Vagina (tissue), 2 donors: Measurements from ENCODE around the gene UCHL5. TPM values are rescaled to one million over a fixed set of nuclear protein-coding genes. Genes with fewer than 3 reads are reported as not detected.
A peak's percentile ranks its signal among the peaks of the same experiment; 100 is the strongest.
"Not testable (repeated sequence)": the region's sequence is repeated elsewhere in the genome, so short reads cannot be mapped to it uniquely, and the experiment has no call there.

Experiments used
- DNase-seq, 2 donors: peaks; one replicate each; pipeline ENCODE4 v3.0.0-alpha.2; 2017; ENCODE audit errors: extremely low spot score in 2 of 2
- H3K27ac ChIP-seq: fragments of 200-600 bp; sonication (generic); one replicate; pipeline ENCODE4 v1.5.1; 2019
- H3K27me3 ChIP-seq: fragments of 200-600 bp; sonication (generic); one replicate; pipeline ENCODE4 v1.5.1; 2019
- H3K36me3 ChIP-seq, 2 donors: fragments of 200-600 bp; sonication (generic); one replicate each; pipeline ENCODE4 v1.5.1; 2017 to 2019
- H3K4me1 ChIP-seq: fragments of 200-600 bp; sonication (generic); one replicate; pipeline ENCODE4 v1.5.1; 2019
- H3K4me3 ChIP-seq, 2 donors: fragments of 200-600 bp; sonication (generic); 1 replicate in 1 of 2; 2 replicates in 1 of 2; pipeline ENCODE4 v1.5.1; 2016 to 2019
- H3K9me3 ChIP-seq: fragments of 200-600 bp; sonication (generic); one replicate; pipeline ENCODE4 v1.5.1; 2019
- CTCF ChIP-seq, 3 experiments: fragments of 450-650 bp in 2 of 3; fragments of 200-600 bp in 1 of 3; sonication (generic) in 1 of 3; IDR thresholded peaks; one replicate each; pipeline ENCODE4 v1.5.1; 2017 to 2019; ENCODE audit warnings: antibody characterized with exemption in 3 of 3, mild to moderate bottlenecking in 2 of 3, moderate library complexity in 2 of 3
- POLR2A ChIP-seq, 2 donors: fragments of 450-650 bp; IDR thresholded peaks; one replicate each; pipeline ENCODE4 v1.6.1; 2017; ENCODE audit warnings: antibody characterized with exemption in 2 of 2, mild to moderate bottlenecking in 2 of 2, moderate library complexity in 2 of 2
- POLR2AphosphoS5 ChIP-seq, 2 donors: sonication (generic); formaldehyde crosslinking; IDR thresholded peaks; one replicate each; pipeline ENCODE4 v1.9.0; 2017; ENCODE audit warnings: antibody characterized with exemption in 2 of 2, mild to moderate bottlenecking in 2 of 2, low read depth in 1 of 2; ENCODE audit not compliant: insufficient read depth in 1 of 2
- intact Hi-C: fragments of 100-400 bp; cut with DNase I; formaldehyde crosslinking; loops from one replicate; pipeline ENCODE4 v1.15.1; 2023
- total RNA-seq: library from RNA; depleted of rRNA; stranded (reverse); fragments of >200 nt; gene quantifications from one replicate; pipeline ENCODE4 v1.2.3, GENCODE V29; 2016

Gene UCHL5
- total RNA-seq, 1 donor from 2014 or later = 17.4 TPM

- Histone ChIP-seq H3K9me3 (no peaks in the 10 kb centered on the region), H3K27ac (peak overlapping the region; percentile 94), H3K4me1 (peaks cover 55% of the 10 kb centered on the region), H3K4me3 (peak overlapping the region; percentile 73 to 90), H3K36me3 (no peaks in the 10 kb centered on the region), H3K27me3 (no peaks in the 10 kb centered on the region)
- TF ChIP-seq CTCF (IDR thresholded peaks at IDR 0.05) = no peak
- no peak for TF ChIP-seq POLR2A (IDR thresholded peaks at IDR 0.05)
- TF ChIP-seq POLR2AphosphoS5 (IDR thresholded peaks at IDR 0.05; ENCODE audit: insufficient read depth in 1 of 2, low read depth in 1 of 2) = no peak
- intact Hi-C loops = loop anchor here (5.0 kb wide), 1 partner anchor 42 kb away; no protein-coding TSS in a partner anchor
- no peak for DNase-seq
These were observed 899 bp upstream of the UCHL5 start for GRCh38 chr1:193060115-193060403.

- DNase-seq = peak in 1 of 2 donors; percentile 91
- H3K4me3 ChIP-seq = peak overlapping the region; percentile 73 to 90
- intact Hi-C loops = loop anchor here (2.0 kb wide), 1 partner anchor 64 kb away; the partner anchor contains the start of gene CDC73
These were observed 455 bp downstream of the UCHL5 start for GRCh38 chr1:193058529-193059281.

GRCh38 chr1:193054169-193054675 lies 4.9 kb downstream of the UCHL5 start:
- intact Hi-C loops = no loop called here
- no peaks in the 10 kb centered on the region for H3K9me3 ChIP-seq
- no peak for TF ChIP-seq POLR2AphosphoS5 (IDR thresholded peaks at IDR 0.05; ENCODE audit: insufficient read depth in 1 of 2, low read depth in 1 of 2)
- TF ChIP-seq CTCF (IDR thresholded peaks at IDR 0.05) = no peak
- no peak for TF ChIP-seq POLR2A (IDR thresholded peaks at IDR 0.05)
- H3K4me3 ChIP-seq = no peak overlapping the region
- peaks cover 21% of the 10 kb centered on the region for H3K4me1 ChIP-seq
- no peaks in the 10 kb centered on the region for H3K27me3 ChIP-seq
- peaks cover 0 to 14% of the 10 kb centered on the region in 2 donors for H3K36me3 ChIP-seq
- no peak overlapping the region for H3K27ac ChIP-seq
- DNase-seq = no peak

More at GRCh38 chr1:193058529-193059281, 455 bp downstream of the UCHL5 start:
- TF ChIP-seq POLR2A (IDR thresholded peaks at IDR 0.05) (no peak), CTCF (IDR thresholded peaks at IDR 0.05) (no peak), POLR2AphosphoS5 (IDR thresholded peaks at IDR 0.05; ENCODE audit: insufficient read depth in 1 of 2, low read depth in 1 of 2) (no peak)
- Histone ChIP-seq H3K4me1 (peaks cover 47% of the 10 kb centered on the region), H3K27me3 (no peaks in the 10 kb centered on the region), H3K27ac (peak overlapping the region; percentile 94), H3K9me3 (no peaks in the 10 kb centered on the region), H3K36me3 (no peaks in the 10 kb centered on the region)

GRCh38 chr1:193048913-193049312 lies 10.2 kb downstream of the UCHL5 start:
- intact Hi-C loops, H3K4me1 ChIP-seq, H3K9me3 ChIP-seq, DNase-seq, H3K4me3 ChIP-seq, H3K27me3 ChIP-seq: not testable (repeated sequence)
- H3K27ac ChIP-seq = peak overlapping the region; percentile 47
- peaks cover 0 to 20% of the 10 kb centered on the region in 2 donors for H3K36me3 ChIP-seq

GRCh38 chr1:193042766-193043691 lies 16.1 kb downstream of the UCHL5 start:
- no peak overlapping the region for H3K27ac ChIP-seq
- DNase-seq = no peak
- no peak for TF ChIP-seq POLR2AphosphoS5 (IDR thresholded peaks at IDR 0.05; ENCODE audit: insufficient read depth in 1 of 2, low read depth in 1 of 2)
- TF ChIP-seq CTCF (IDR thresholded peaks at IDR 0.05) = no peak
- TF ChIP-seq POLR2A (IDR thresholded peaks at IDR 0.05) = no peak
- H3K4me1 ChIP-seq = no peaks in the 10 kb centered on the region
- H3K27me3 ChIP-seq = no peaks in the 10 kb centered on the region
- no peak overlapping the region for H3K4me3 ChIP-seq
- intact Hi-C loops = no loop called here
- H3K9me3 ChIP-seq = no peaks in the 10 kb centered on the region
- peaks cover 0 to 6% of the 10 kb centered on the region in 2 donors for H3K36me3 ChIP-seq
